ENCODE results near the gene LDAH.

LDAH gene

DNA sequence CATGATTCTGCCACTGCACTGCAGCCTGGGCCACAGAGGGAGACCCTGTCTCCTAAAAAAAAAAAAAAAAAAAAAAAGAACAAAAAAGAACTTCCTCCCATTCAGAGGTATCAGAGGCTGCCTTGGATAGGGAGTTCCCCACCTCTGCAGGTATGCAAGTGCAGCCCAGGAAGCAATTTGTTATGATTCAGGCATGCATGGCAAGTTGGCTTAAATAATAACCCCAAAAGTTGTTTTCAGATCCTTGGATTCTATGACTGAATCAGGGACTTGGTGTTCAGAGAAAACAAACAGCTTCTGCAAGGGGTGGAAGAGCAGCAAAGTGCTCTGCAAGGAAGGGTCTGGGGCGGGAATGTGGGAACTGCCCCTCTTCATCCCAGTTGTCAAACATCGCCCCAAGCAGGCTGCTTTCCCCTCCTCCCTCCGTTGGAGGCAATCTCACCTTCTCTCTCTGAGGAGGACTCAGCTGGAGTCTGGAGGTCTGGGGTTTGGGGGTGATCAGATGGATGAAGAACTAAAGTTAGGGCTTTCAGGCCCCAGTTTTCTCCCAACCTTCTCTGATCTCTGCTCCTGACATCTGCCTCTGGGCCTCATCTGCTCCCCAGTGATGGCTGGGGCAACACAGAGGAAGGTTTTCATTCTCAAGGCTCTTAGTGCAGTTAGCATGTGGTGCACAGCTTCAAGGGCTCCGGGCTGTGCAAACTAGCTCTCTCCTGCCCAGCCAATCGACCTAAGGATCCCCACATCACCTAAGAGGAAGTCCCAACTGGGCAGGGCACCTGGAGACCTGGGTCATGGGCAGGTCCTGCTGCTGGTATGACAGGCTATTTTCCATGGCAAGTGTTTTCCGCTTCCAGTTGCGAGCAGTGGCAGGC lies 159.5 kb downstream of the LDAH start:
- no peaks in the 10 kb centered on the region for H3K36me3 ChIP-seq (ENCODE audit: insufficient read depth, insufficient read length, low read length)
- no peak overlapping the region for H3K4me3 ChIP-seq (ENCODE audit: insufficient read length, low read depth)
- peaks cover 59% of the 10 kb centered on the region for H3K27me3 ChIP-seq (ENCODE audit: insufficient read depth, insufficient read length)
- TF ChIP-seq ZNF274 (IDR thresholded peaks at IDR 0.05; ENCODE audit: low read depth, low read length) = no peak
- no peak for TF ChIP-seq YY1 (IDR thresholded peaks at IDR 0.05; ENCODE audit: insufficient read depth, insufficient read length)
- no peak for TF ChIP-seq SUZ12 (IDR thresholded peaks at IDR 0.05; ENCODE audit: extremely low read depth, insufficient read depth, insufficient read length)
- H3K4me1 ChIP-seq (ENCODE audit: insufficient read depth, insufficient read length) = peaks cover 14% of the 10 kb centered on the region
- no peak for DNase-seq (ENCODE audit: low read depth, low spot score)
- H3K9ac ChIP-seq (ENCODE audit: insufficient read length, low read depth) = no peak overlapping the region
- no peaks in the 10 kb centered on the region for H3K9me3 ChIP-seq (ENCODE audit: insufficient read depth, low read length)

DNA sequence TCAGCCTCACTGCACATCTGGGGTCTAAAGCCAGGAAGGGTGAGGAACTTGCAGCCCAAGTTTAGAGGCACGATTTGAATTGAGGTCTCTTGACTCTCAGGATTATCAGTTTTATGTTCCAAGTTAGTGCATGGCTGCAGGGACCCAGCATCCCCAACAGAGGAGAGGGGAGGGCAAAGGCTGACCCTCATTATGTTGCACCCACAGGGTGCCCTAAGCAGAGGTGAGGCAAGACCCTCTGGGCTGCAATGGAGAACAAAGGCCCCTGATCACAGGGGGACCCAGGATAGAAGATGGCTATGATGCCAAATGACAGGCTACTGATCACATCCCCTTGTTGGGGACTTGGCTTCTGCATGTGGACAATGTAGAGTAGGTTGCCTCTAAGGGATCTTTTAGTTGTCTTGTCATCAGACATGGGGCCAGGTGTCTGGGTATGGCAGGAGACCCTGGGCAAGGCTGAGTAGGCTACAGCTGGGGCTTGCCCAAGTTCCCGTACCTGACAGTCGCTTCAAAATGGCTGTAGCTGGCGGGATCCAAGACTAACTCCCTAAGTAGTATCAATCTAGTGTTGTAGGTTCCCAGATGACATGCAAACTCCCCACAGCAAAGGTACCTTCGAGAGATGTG lies 160.5 kb downstream of the LDAH start:
- no peak for DNase-seq (ENCODE audit: low read depth, low spot score)
- Histone ChIP-seq H3K9ac (ENCODE audit: insufficient read length, low read depth) (no peak overlapping the region), H3K36me3 (ENCODE audit: insufficient read depth, insufficient read length, low read length) (no peaks in the 10 kb centered on the region), H3K4me3 (ENCODE audit: insufficient read length, low read depth) (no peak overlapping the region), H3K4me1 (ENCODE audit: insufficient read depth, insufficient read length) (peaks cover 14% of the 10 kb centered on the region), H3K9me3 (ENCODE audit: insufficient read depth, low read length) (no peaks in the 10 kb centered on the region), H3K27me3 (ENCODE audit: insufficient read depth, insufficient read length) (peaks cover 49% of the 10 kb centered on the region)
- TF ChIP-seq ZNF274 (IDR thresholded peaks at IDR 0.05; ENCODE audit: low read depth, low read length) = no peak
- no peak for TF ChIP-seq SUZ12 (IDR thresholded peaks at IDR 0.05; ENCODE audit: extremely low read depth, insufficient read depth, insufficient read length)
- TF ChIP-seq YY1 (IDR thresholded peaks at IDR 0.05; ENCODE audit: insufficient read depth, insufficient read length) = no peak

DNA sequence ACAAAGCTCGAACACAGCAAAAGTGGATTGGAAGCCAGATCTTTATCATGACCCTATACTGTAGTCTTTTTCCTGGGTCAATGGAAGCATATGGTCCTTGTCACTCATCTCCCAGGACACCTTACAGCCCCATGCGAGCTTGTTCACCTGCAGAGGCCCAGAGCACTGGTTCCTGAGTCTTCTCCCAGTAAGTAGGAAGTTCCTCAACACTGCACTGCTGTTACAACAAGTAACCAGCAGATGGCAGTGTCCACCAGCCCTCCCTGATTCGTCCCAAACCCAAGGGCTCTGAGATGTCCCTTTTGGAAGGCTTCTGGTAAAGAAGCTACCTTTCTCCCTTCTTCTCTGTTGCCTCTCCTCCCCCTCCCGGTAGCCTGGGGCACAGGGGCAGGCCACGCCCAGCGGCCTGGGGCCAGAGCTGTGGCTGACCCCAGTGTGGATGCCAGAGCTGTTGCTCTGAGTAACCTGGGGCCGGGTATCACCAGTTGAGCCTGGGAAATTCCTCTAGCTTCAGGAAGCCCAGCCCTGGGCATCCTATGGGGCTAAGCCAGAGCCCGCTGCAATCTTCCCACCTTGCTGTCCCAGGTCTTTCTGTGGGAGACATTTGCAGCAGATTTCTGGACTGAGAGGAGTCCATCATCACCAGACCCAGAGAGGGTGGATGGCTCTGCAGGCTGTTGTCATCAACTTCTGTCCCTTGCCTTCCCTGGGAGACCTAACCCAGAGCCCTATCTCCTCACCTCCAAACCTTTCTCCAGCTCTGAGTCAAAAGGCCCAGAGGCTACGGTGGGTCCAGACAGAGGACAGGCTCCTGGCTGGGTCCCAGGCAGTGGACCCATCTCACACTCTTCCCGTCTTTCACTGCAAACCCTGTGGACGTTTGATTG lies 161.2 kb downstream of the LDAH start:
- peaks cover 49% of the 10 kb centered on the region for H3K27me3 ChIP-seq (ENCODE audit: insufficient read depth, insufficient read length)
- H3K9ac ChIP-seq (ENCODE audit: insufficient read length, low read depth) = no peak overlapping the region
- H3K36me3 ChIP-seq (ENCODE audit: insufficient read depth, insufficient read length, low read length) = no peaks in the 10 kb centered on the region
- no peak for TF ChIP-seq ZNF274 (IDR thresholded peaks at IDR 0.05; ENCODE audit: low read depth, low read length)
- no peak for TF ChIP-seq SUZ12 (IDR thresholded peaks at IDR 0.05; ENCODE audit: extremely low read depth, insufficient read depth, insufficient read length)
- TF ChIP-seq YY1 (IDR thresholded peaks at IDR 0.05; ENCODE audit: insufficient read depth, insufficient read length) = no peak
- H3K4me1 ChIP-seq (ENCODE audit: insufficient read depth, insufficient read length) = peaks cover 14% of the 10 kb centered on the region
- no peaks in the 10 kb centered on the region for H3K9me3 ChIP-seq (ENCODE audit: insufficient read depth, low read length)
- DNase-seq (ENCODE audit: low read depth, low spot score) = peak; percentile 80
- H3K4me3 ChIP-seq (ENCODE audit: insufficient read length, low read depth) = no peak overlapping the region

DNA sequence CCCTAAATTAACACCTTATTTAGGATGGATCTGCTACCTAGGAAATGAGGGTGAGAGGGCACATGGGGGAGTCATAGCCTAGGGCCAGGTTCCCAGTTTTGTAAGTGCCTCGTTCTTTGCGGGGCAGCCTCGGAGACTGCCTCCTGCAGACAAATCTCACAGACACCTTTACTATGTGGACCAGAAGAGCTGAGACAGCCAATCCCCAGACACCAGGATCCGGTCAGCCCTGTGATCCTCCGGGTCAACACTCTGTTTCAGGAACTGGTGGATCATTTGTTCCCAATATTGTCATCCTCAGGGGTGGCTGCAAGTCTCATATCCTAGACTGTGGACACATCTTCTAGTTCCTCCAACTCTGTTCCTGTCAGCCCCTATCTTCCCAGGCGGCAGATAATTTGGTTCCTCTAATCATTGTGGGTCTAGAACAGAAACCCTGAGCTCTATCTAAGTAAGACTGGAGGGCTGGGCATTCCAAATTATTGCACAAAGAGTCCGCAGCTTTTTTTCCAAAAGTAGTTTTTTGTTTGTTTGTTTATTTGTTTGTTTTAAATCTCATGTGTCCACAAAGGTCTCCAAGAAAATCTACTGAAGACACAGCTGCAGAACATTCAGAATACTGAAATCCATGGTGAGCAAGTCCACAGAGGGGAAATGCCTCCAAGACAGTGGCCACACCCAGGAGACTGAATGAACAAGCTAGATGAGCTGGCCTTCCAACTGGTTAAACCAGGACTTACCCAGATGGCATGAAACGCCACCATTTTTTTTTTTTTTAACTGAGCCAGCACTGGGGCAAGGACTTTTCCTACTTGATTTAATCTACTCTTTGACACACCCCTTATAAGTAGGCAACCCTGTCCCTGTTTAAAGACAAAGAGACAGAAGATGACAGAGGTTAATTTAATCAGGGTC lies 162.1 kb downstream of the LDAH start:
- Histone ChIP-seq H3K4me3 (ENCODE audit: insufficient read length, low read depth) (no peak overlapping the region), H3K9ac (ENCODE audit: insufficient read length, low read depth) (no peak overlapping the region), H3K36me3 (ENCODE audit: insufficient read depth, insufficient read length, low read length) (no peaks in the 10 kb centered on the region), H3K9me3 (ENCODE audit: insufficient read depth, low read length) (no peaks in the 10 kb centered on the region), H3K4me1 (ENCODE audit: insufficient read depth, insufficient read length) (peaks cover 14% of the 10 kb centered on the region), H3K27me3 (ENCODE audit: insufficient read depth, insufficient read length) (peaks cover 40% of the 10 kb centered on the region)
- no peak for TF ChIP-seq YY1 (IDR thresholded peaks at IDR 0.05; ENCODE audit: insufficient read depth, insufficient read length)
- no peak for TF ChIP-seq SUZ12 (IDR thresholded peaks at IDR 0.05; ENCODE audit: extremely low read depth, insufficient read depth, insufficient read length)
- no peak for TF ChIP-seq ZNF274 (IDR thresholded peaks at IDR 0.05; ENCODE audit: low read depth, low read length)
- no peak for DNase-seq (ENCODE audit: low read depth, low spot score)

DNA sequence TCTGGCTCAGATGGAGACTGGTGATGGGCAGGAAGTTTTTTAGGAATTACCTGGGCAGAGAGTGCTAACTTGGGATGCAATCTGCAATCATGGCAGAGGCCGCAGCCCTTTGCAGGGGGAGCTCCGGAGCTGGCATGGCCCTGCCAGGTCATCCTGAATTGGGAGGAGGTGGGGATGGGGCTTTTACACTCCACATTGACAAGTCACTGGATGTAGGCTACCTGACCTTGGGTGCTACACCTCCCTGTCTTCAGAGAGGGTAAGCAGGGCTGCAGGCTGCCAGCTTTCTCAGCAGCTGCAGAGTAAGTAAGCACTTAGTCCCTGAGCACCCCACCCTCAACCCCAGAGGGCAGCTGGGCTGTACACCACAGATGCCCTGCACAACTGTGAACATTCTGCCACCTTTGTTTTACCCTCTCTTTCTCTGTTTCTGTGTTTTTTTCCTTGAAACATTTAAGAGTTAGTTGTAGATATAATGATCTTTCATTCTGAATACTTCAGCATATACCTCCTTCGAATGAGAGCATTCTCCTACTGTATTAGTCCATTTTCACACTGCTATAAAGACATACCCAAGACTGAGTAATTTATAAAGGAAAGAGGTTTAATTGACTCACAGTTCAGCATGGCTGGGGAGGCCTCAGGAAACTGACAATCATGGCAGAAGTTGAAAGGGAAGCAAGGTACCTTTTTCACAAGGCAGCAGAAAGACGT lies 165.2 kb downstream of the LDAH start:
- Histone ChIP-seq H3K27me3 (ENCODE audit: insufficient read depth, insufficient read length) (peaks cover 10% of the 10 kb centered on the region), H3K36me3 (ENCODE audit: insufficient read depth, insufficient read length, low read length) (no peaks in the 10 kb centered on the region), H3K9me3 (ENCODE audit: insufficient read depth, low read length) (no peaks in the 10 kb centered on the region), H3K9ac (ENCODE audit: insufficient read length, low read depth) (no peak overlapping the region), H3K4me3 (ENCODE audit: insufficient read length, low read depth) (no peak overlapping the region), H3K4me1 (ENCODE audit: insufficient read depth, insufficient read length) (peaks cover 5% of the 10 kb centered on the region)
- DNase-seq (ENCODE audit: low read depth, low spot score) = no peak
- TF ChIP-seq ZNF274 (IDR thresholded peaks at IDR 0.05; ENCODE audit: low read depth, low read length) = no peak
- TF ChIP-seq YY1 (IDR thresholded peaks at IDR 0.05; ENCODE audit: insufficient read depth, insufficient read length) = no peak
- TF ChIP-seq SUZ12 (IDR thresholded peaks at IDR 0.05; ENCODE audit: extremely low read depth, insufficient read depth, insufficient read length) = no peak

DNA sequence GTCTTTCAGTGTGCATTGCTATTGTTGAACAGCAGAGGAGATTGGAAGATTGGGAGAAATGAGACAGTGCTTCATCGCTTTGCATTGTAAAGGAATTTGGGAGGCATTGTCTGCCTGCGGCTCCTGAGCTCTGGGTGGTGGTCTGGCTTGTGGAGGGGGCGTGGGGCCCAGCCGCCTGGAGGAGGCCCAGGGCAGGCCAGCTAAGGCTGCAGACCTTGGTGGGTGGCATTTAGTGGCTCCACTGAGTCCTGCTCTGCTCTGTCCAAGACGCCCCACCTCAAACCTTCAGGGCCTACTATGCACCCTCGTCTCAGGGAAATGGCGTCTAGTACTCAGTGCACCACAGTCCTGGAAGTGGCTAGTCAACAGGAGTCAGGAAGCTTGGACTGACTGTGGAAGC lies 166.3 kb downstream of the LDAH start:
- Histone ChIP-seq H3K4me3 (ENCODE audit: insufficient read length, low read depth) (no peak overlapping the region), H3K9ac (ENCODE audit: insufficient read length, low read depth) (no peak overlapping the region), H3K36me3 (ENCODE audit: insufficient read depth, insufficient read length, low read length) (no peaks in the 10 kb centered on the region), H3K4me1 (ENCODE audit: insufficient read depth, insufficient read length) (peaks cover 2% of the 10 kb centered on the region), H3K27me3 (ENCODE audit: insufficient read depth, insufficient read length) (peaks cover 8% of the 10 kb centered on the region), H3K9me3 (ENCODE audit: insufficient read depth, low read length) (no peaks in the 10 kb centered on the region)
- no peak for TF ChIP-seq SUZ12 (IDR thresholded peaks at IDR 0.05; ENCODE audit: extremely low read depth, insufficient read depth, insufficient read length)
- no peak for TF ChIP-seq ZNF274 (IDR thresholded peaks at IDR 0.05; ENCODE audit: low read depth, low read length)
- no peak for TF ChIP-seq YY1 (IDR thresholded peaks at IDR 0.05; ENCODE audit: insufficient read depth, insufficient read length)
- DNase-seq (ENCODE audit: low read depth, low spot score) = no peak

Measured in NT2/D1 (cell line).